RPMI7951 (cell line): ENCODE data around the gene SCAPER. TPM values are rescaled to one million over a fixed set of nuclear protein-coding genes. Genes with fewer than 3 reads are reported as not detected.

Experiments
- DNase-seq: peaks from one replicate; pipeline ENCODE4 v3.0.0-alpha.2; 2012; ENCODE audit warnings: low read depth
- total RNA-seq: library from RNA; depleted of rRNA; stranded (reverse); fragments of >200 nt; shearing (Covaris generic); gene quantifications from 2 replicates; pipeline ENCODE4 v1.2.3, GENCODE V29; 2014

The SCAPER gene
- total RNA-seq, 1 experiment from 2014 or later: 13.9 TPM

DNA sequence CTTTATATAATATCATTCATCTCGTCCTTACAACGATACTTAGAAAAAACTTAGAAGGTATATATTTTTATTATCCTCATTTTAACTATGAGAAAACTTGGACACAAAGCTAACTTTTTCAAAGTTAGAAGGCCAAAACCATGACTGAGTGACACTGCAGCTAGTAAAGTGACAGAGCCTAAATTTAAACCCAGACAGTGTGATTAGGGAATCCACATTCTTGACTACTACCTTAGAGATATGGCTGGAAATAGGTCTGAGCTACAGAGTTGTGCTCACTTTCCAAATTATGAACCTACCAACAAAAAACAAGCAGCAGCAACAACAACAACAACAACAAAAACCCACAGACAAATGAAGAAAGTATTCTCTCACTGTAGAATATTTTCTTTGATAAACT is 236.2 kb downstream of the SCAPER start:
- DNase-seq: no peak

- DNase-seq: peak; percentile 5
Measured at GRCh38 chr15:76667943-76668715, 237.0 kb downstream of the SCAPER start.

- no peak for DNase-seq
Measured at GRCh38 chr15:76664895-76665294, 240.2 kb downstream of the SCAPER start.

- no peak for DNase-seq
Measured at GRCh38 chr15:76664411-76664810, 240.7 kb downstream of the SCAPER start.

DNA sequence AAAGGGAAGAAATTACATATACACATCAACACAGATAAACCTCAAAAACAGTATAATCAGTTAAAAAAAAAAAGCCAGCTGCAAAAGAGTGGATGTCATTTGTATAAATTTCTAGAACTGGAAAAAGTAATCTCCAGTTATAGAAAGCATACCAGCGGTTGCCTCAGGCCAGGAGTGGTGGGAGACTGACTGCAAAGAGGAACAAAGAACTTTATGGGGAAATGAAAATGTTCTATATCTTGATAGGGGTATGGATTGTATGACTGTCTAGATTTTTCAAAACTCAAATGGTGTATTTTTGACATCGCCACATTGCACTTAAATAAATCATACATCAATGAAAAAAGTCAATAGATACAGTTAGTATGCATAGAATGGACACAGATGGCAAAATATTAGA is 241.6 kb downstream of the SCAPER start:
- DNase-seq: no peak

GRCh38 chr15:76648732-76649444 is 256.3 kb downstream of the SCAPER start:
- DNase-seq: no peak

DNA sequence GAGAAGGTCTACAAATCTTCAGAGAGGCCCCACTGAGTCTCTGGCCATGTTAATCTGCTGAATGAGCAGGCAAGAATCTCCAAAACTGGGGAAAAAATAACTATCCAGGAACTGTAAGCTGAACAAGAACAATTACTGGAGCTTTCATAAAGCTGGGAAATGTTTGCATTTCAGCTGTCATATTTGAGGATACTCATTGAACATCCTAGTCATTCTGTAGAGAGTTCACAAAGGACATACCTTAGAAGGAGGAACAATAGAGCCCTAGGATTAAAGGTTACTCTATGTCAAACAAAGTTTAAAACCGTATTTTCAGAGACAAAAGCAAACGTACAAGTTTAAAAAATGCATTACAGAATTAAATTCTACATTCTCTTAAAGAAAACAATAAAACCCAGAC is 257.5 kb downstream of the SCAPER start:
- no peak for DNase-seq

GRCh38 chr15:76644646-76645045 is 260.5 kb downstream of the SCAPER start:
- DNase-seq: no peak

GRCh38 chr15:76642671-76643070 is 262.5 kb downstream of the SCAPER start:
- no peak for DNase-seq

- DNase-seq: no peak
Measured at GRCh38 chr15:76637166-76637565, 268.0 kb downstream of the SCAPER start.

DNA sequence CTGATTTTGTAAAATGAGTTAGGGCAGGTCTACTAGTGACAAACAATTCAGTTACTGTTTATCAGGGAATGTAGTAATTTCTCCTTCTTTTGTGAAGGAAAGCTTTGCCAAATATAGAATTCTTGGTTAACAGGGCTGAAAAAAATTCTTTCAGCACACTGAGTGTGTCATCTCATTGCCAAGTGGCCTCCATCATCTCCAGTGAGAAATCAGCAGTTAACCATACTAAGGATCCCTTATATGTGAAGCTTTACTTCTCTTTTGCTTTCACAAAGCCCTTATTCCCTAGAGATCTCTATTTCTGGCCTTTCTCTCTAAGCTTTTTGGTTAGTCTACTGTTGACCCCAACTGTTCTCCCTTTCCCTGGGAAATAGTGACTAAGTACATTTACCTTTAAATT is 269.1 kb downstream of the SCAPER start:
- DNase-seq: no peak

GRCh38 chr15:76626611-76627010 is 278.5 kb downstream of the SCAPER start:
- DNase-seq: no peak

GRCh38 chr15:76625267-76625666 is 279.9 kb downstream of the SCAPER start:
- DNase-seq: no peak

DNA sequence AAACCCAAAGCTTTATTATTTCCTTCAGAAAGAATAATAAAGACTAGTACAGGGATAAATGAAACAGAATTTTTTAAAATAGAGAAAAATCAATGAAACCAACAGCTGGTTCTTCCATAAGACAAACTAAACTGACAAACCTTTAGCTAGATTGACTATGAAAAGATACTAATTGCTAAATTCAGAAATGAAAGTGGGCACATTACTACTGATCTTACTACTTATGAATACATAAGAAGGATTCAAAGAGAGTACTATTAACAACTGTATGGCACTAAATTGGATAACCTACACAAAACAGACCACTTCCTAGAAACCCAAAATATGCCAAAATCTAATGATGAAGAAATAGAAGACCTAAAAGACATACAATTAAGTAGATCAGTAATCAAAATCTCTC is 290.4 kb downstream of the SCAPER start:
- no peak for DNase-seq

- no peak for DNase-seq
Measured at GRCh38 chr15:76588811-76589747, 316.1 kb downstream of the SCAPER start.

DNA sequence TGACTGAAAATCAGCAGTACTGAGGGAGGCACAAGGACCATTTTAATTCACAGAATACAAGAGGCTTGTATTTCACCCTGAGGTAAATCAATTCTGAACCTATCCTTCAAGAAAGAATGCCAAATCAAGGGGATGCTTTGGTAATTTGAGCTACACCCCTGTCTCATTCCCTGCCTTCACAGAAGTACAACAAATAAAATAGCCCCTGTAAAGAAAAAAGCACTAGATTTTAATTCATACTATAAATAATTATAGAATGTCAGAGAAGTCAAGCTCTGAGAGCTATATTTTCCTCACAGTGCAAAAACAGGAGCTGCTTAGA is 319.6 kb downstream of the SCAPER start:
- no peak for DNase-seq

GRCh38 chr15:76584868-76585575 is 320.1 kb downstream of the SCAPER start:
- no peak for DNase-seq

- DNase-seq: no peak
Measured at GRCh38 chr15:76582550-76582949, 322.6 kb downstream of the SCAPER start.

GRCh38 chr15:76577879-76578512 is 327.1 kb downstream of the SCAPER start:
- DNase-seq: no peak

- peak; percentile 19 for DNase-seq
Measured at GRCh38 chr15:76576523-76577279, 328.4 kb downstream of the SCAPER start.
